Measurements from ENCODE around the gene BTBD9. TPM values are rescaled to one million over a fixed set of nuclear protein-coding genes. Genes with fewer than 3 reads are reported as not detected.

Gene BTBD9
- total and polyA plus RNA-seq, 2 experiments from 2014 or later, result 13.0 to 17.0 TPM

- H3K36me3 ChIP-seq (replicated peaks; ENCODE audit: insufficient read depth, low read depth), result no peaks in the 10 kb centered on the region
- H3K4me1 ChIP-seq (ENCODE audit: insufficient read depth), result peaks cover 4% of the 10 kb centered on the region
- 87% methylated on average over 14 of the region's 14 CpGs for WGBS (ENCODE audit: low lambda C conversion rate, missing lambda C conversion rate)
- H3K4me3 ChIP-seq, result no peak overlapping the region
- no peak for TF ChIP-seq EZH2 (IDR thresholded peaks at IDR 0.05; ENCODE audit: borderline replicate concordance)
- TF ChIP-seq EZH2phosphoT487 (IDR thresholded peaks at IDR 0.05; ENCODE audit: low read depth, severe bottlenecking, unreplicated experiment), result no peak
- TF ChIP-seq CTCF (IDR thresholded peaks at IDR 0.05; ENCODE audit: poor library complexity), result no peak
- H3K79me2 ChIP-seq, result no peaks in the 10 kb centered on the region
- H2AFZ ChIP-seq, result no peak overlapping the region
- H3K9me2 ChIP-seq (replicated peaks; ENCODE audit: insufficient read depth), result no peaks in the 10 kb centered on the region
- H4K20me1 ChIP-seq (ENCODE audit: insufficient read depth, poor library complexity, severe bottlenecking), result no peaks in the 10 kb centered on the region
- H3K27ac ChIP-seq, result no peak overlapping the region
- H3K4me2 ChIP-seq, result no peak overlapping the region
- H3K9me3 ChIP-seq (ENCODE audit: low read depth), result no peaks in the 10 kb centered on the region
- H3K27me3 ChIP-seq, result no peaks in the 10 kb centered on the region
- DNase-seq (ENCODE audit: low spot score), result no peak
Measured at GRCh38 chr6:38170666-38171355, 468.9 kb downstream of the BTBD9 start.

GRCh38 chr6:38169977-38170526 is 469.7 kb downstream of the BTBD9 start:
- Histone ChIP-seq H3K4me2 (no peak overlapping the region), H2AFZ (no peak overlapping the region), H3K79me2 (no peaks in the 10 kb centered on the region), H3K4me1 (ENCODE audit: insufficient read depth) (peaks cover 4% of the 10 kb centered on the region), H4K20me1 (ENCODE audit: insufficient read depth, poor library complexity, severe bottlenecking) (no peaks in the 10 kb centered on the region), H3K9me3 (ENCODE audit: low read depth) (no peaks in the 10 kb centered on the region), H3K36me3 (replicated peaks; ENCODE audit: insufficient read depth, low read depth) (no peaks in the 10 kb centered on the region), H3K9me2 (replicated peaks; ENCODE audit: insufficient read depth) (no peaks in the 10 kb centered on the region), H3K27ac (no peak overlapping the region), H3K4me3 (no peak overlapping the region), H3K27me3 (no peaks in the 10 kb centered on the region)
- no peak for TF ChIP-seq CTCF (IDR thresholded peaks at IDR 0.05; ENCODE audit: poor library complexity)
- no peak for TF ChIP-seq EZH2 (IDR thresholded peaks at IDR 0.05; ENCODE audit: borderline replicate concordance)
- no peak for TF ChIP-seq EZH2phosphoT487 (IDR thresholded peaks at IDR 0.05; ENCODE audit: low read depth, severe bottlenecking, unreplicated experiment)
- 69% methylated on average over 19 of the region's 19 CpGs for WGBS (ENCODE audit: low lambda C conversion rate, missing lambda C conversion rate)
- DNase-seq (ENCODE audit: low spot score), result no peak

- H2AFZ ChIP-seq, result no peak overlapping the region
- H3K27me3 ChIP-seq, result no peaks in the 10 kb centered on the region
- H3K79me2 ChIP-seq, result no peaks in the 10 kb centered on the region
- whole genome bisulfite sequencing (ENCODE audit: low lambda C conversion rate, missing lambda C conversion rate), result 82% methylated on average over 19 of the region's 20 CpGs
- H3K4me1 ChIP-seq (ENCODE audit: insufficient read depth), result peaks cover 4% of the 10 kb centered on the region
- TF ChIP-seq CTCF (IDR thresholded peaks at IDR 0.05; ENCODE audit: poor library complexity) (no peak), EZH2phosphoT487 (IDR thresholded peaks at IDR 0.05; ENCODE audit: low read depth, severe bottlenecking, unreplicated experiment) (no peak), EZH2 (IDR thresholded peaks at IDR 0.05; ENCODE audit: borderline replicate concordance) (no peak)
- H3K9me3 ChIP-seq (ENCODE audit: low read depth), result no peaks in the 10 kb centered on the region
- H3K4me3 ChIP-seq, result no peak overlapping the region
- H3K9me2 ChIP-seq (replicated peaks; ENCODE audit: insufficient read depth), result no peaks in the 10 kb centered on the region
- no peak overlapping the region for H3K27ac ChIP-seq
- no peaks in the 10 kb centered on the region for H3K36me3 ChIP-seq (replicated peaks; ENCODE audit: insufficient read depth, low read depth)
- no peak overlapping the region for H3K4me2 ChIP-seq
- no peaks in the 10 kb centered on the region for H4K20me1 ChIP-seq (ENCODE audit: insufficient read depth, poor library complexity, severe bottlenecking)
- DNase-seq (ENCODE audit: low spot score), result no peak
Measured at GRCh38 chr6:38169221-38169976, 470.3 kb downstream of the BTBD9 start.

All from hepatocyte (in vitro differentiated cells).